ENCODE results near the gene SH3RF2. TPM values are rescaled to one million over a fixed set of nuclear protein-coding genes. Genes with fewer than 3 reads are reported as not detected.

Gene SH3RF2
- total and polyA plus RNA-seq, 9 of the 15 experiments (the other 6 are each of a cell fraction or from before 2014, with no cell fraction given), result 0.05 TPM; not detected in 8

DNA sequence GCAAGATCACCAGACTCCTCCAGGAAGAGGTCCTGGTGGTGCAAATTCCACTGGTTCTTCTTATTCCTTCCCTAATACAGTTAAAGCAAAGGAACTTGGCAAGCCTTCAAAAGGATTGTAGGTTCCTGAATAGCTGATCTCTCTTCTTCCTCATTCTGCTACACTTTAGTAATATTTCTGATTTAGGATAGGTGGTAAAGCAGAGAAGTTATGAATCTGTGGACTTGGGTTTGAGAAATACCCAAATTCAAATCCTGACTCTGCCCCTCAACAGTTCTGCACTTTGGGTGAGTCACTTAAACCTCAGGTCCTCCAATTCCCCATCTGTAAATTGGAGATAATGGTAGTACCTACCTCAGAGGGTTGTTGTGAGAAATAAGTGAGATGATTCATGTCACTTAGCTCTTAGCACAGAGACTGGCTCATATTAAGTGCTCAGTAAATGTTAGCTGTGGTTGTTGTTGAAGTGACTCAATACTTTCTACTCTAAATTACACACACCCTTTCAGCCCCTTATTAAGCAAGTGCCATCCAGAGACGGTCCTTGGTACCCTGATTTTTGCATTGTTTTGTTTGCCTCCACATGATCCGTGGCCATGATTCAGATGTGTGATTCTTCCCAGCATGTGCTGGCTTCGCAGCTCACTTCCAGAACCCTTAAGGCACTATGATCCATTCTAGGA lies 5.2 kb downstream of the SH3RF2 start (continued):
- TF ChIP-seq ILF3 (IDR thresholded peaks at IDR 0.05; ENCODE audit: borderline replicate concordance) (no peak), CBFB (CRISPR knock-in tag; IDR thresholded peaks at IDR 0.05) (no peak), TCF7 (IDR thresholded peaks at IDR 0.05; ENCODE audit: borderline replicate concordance) (no peak), MAZ (CRISPR knock-in tag; conservative IDR thresholded peaks at IDR 0.05 in 1 of 2, IDR thresholded peaks at IDR 0.05 in 1 of 2) (no peak), JUND (IDR thresholded peaks at IDR 0.05; ENCODE audit: borderline replicate concordance, low read depth, low read length) (peak; percentile 36; the same call in 1 of the 2 replicates), JUND (tag; IDR thresholded peaks at IDR 0.05; ENCODE audit: borderline replicate concordance, low read depth, low read length) (no peak)
- TF ChIP-seq, protein P1, sequence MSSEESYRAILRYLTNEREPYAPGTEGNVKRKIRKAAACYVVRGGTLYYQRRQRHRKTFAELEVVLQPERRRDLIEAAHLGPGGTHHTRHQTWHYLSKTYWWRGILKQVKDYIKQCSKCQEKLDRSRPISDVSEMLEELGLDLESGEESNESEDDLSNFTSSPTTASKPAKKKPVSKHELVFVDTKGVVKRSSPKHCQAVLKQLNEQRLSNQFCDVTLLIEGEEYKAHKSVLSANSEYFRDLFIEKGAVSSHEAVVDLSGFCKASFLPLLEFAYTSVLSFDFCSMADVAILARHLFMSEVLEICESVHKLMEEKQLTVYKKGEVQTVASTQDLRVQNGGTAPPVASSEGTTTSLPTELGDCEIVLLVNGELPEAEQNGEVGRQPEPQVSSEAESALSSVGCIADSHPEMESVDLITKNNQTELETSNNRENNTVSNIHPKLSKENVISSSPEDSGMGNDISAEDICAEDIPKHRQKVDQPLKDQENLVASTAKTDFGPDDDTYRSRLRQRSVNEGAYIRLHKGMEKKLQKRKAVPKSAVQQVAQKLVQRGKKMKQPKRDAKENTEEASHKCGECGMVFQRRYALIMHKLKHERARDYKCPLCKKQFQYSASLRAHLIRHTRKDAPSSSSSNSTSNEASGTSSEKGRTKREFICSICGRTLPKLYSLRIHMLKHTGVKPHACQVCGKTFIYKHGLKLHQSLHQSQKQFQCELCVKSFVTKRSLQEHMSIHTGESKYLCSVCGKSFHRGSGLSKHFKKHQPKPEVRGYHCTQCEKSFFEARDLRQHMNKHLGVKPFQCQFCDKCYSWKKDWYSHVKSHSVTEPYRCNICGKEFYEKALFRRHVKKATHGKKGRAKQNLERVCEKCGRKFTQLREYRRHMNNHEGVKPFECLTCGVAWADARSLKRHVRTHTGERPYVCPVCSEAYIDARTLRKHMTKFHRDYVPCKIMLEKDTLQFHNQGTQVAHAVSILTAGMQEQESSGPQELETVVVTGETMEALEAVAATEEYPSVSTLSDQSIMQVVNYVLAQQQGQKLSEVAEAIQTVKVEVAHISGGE (CRISPR knock-in tag; IDR thresholded peaks at IDR 0.05), result no peak
- TF ChIP-seq, protein P2, sequence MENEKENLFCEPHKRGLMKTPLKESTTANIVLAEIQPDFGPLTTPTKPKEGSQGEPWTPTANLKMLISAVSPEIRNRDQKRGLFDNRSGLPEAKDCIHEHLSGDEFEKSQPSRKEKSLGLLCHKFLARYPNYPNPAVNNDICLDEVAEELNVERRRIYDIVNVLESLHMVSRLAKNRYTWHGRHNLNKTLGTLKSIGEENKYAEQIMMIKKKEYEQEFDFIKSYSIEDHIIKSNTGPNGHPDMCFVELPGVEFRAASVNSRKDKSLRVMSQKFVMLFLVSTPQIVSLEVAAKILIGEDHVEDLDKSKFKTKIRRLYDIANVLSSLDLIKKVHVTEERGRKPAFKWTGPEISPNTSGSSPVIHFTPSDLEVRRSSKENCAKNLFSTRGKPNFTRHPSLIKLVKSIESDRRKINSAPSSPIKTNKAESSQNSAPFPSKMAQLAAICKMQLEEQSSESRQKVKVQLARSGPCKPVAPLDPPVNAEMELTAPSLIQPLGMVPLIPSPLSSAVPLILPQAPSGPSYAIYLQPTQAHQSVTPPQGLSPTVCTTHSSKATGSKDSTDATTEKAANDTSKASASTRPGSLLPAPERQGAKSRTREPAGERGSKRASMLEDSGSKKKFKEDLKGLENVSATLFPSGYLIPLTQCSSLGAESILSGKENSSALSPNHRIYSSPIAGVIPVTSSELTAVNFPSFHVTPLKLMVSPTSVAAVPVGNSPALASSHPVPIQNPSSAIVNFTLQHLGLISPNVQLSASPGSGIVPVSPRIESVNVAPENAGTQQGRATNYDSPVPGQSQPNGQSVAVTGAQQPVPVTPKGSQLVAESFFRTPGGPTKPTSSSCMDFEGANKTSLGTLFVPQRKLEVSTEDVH (IDR thresholded peaks at IDR 0.05; ENCODE audit: low read depth, partially characterized antibody), result no peak
- TF ChIP-seq, protein P3, sequence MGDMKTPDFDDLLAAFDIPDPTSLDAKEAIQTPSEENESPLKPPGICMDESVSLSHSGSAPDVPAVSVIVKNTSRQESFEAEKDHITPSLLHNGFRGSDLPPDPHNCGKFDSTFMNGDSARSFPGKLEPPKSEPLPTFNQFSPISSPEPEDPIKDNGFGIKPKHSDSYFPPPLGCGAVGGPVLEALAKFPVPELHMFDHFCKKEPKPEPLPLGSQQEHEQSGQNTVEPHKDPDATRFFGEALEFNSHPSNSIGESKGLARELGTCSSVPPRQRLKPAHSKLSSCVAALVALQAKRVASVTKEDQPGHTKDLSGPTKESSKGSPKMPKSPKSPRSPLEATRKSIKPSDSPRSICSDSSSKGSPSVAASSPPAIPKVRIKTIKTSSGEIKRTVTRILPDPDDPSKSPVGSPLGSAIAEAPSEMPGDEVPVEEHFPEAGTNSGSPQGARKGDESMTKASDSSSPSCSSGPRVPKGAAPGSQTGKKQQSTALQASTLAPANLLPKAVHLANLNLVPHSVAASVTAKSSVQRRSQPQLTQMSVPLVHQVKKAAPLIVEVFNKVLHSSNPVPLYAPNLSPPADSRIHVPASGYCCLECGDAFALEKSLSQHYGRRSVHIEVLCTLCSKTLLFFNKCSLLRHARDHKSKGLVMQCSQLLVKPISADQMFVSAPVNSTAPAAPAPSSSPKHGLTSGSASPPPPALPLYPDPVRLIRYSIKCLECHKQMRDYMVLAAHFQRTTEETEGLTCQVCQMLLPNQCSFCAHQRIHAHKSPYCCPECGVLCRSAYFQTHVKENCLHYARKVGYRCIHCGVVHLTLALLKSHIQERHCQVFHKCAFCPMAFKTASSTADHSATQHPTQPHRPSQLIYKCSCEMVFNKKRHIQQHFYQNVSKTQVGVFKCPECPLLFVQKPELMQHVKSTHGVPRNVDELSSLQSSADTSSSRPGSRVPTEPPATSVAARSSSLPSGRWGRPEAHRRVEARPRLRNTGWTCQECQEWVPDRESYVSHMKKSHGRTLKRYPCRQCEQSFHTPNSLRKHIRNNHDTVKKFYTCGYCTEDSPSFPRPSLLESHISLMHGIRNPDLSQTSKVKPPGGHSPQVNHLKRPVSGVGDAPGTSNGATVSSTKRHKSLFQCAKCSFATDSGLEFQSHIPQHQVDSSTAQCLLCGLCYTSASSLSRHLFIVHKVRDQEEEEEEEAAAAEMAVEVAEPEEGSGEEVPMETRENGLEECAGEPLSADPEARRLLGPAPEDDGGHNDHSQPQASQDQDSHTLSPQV (IDR thresholded peaks at IDR 0.05), result no peak
- TF ChIP-seq, protein P4, sequence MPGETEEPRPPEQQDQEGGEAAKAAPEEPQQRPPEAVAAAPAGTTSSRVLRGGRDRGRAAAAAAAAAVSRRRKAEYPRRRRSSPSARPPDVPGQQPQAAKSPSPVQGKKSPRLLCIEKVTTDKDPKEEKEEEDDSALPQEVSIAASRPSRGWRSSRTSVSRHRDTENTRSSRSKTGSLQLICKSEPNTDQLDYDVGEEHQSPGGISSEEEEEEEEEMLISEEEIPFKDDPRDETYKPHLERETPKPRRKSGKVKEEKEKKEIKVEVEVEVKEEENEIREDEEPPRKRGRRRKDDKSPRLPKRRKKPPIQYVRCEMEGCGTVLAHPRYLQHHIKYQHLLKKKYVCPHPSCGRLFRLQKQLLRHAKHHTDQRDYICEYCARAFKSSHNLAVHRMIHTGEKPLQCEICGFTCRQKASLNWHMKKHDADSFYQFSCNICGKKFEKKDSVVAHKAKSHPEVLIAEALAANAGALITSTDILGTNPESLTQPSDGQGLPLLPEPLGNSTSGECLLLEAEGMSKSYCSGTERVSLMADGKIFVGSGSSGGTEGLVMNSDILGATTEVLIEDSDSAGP (CRISPR knock-in tag; IDR thresholded peaks at IDR 0.05), result no peak
- TF ChIP-seq, protein P5, sequence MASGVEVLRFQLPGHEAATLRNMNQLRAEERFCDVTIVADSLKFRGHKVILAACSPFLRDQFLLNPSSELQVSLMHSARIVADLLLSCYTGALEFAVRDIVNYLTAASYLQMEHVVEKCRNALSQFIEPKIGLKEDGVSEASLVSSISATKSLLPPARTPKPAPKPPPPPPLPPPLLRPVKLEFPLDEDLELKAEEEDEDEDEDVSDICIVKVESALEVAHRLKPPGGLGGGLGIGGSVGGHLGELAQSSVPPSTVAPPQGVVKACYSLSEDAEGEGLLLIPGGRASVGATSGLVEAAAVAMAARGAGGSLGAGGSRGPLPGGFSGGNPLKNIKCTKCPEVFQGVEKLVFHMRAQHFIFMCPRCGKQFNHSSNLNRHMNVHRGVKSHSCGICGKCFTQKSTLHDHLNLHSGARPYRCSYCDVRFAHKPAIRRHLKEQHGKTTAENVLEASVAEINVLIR (CRISPR knock-in tag; IDR thresholded peaks at IDR 0.05), result no peak

Measured in K562 (cell line).